Prostate gland (tissue), 2 donors: Measurements from ENCODE around the gene AGPAT1. TPM values are rescaled to one million over a fixed set of nuclear protein-coding genes. Genes with fewer than 3 reads are reported as not detected.
"Not testable (repeated sequence)": the region's sequence is repeated elsewhere in the genome, so short reads cannot be mapped to it uniquely, and the experiment has no call there.

Source experiments
- DNase-seq: peaks from one replicate; pipeline ENCODE4 v3.0.0-alpha.2; 2019; ENCODE audit warnings: low spot score
- H3K27ac ChIP-seq, 2 donors: fragments of 200-600 bp; sonication (generic); 2 replicates each; pipeline ENCODE4 v1.5.1; 2017 to 2019
- H3K27me3 ChIP-seq: fragments of 200-600 bp; sonication (generic); replicated peaks from 2 replicates; pipeline ENCODE4 v1.5.1; 2019; ENCODE audit not compliant: insufficient read depth
- H3K36me3 ChIP-seq, 2 donors: fragments of 200-600 bp; sonication (generic); 1 replicate in 1 of 2; 2 replicates in 1 of 2; pipeline versions ENCODE4 v1.5.1 to v1.8.1; 2017 to 2019
- H3K4me1 ChIP-seq: fragments of 200-600 bp; sonication (generic); replicated peaks from 2 replicates; pipeline ENCODE4 v1.5.1; 2019
- H3K4me3 ChIP-seq, 2 donors: fragments of 200-600 bp; sonication (generic); 2 replicates each; pipeline ENCODE4 v1.5.1; 2017 to 2019
- H3K9me3 ChIP-seq: fragments of 200-600 bp; sonication (generic); 2 replicates; pipeline ENCODE4 v1.5.1; 2017
- POLR2A ChIP-seq: fragments of 450-650 bp; IDR thresholded peaks from one replicate; pipeline ENCODE4 v1.6.1; 2016; ENCODE audit warnings: antibody characterized with exemption, mild to moderate bottlenecking
- POLR2AphosphoS5 ChIP-seq: sonication (generic); formaldehyde crosslinking; IDR thresholded peaks from one replicate; pipeline ENCODE4 v1.6.1; 2017; ENCODE audit warnings: antibody characterized with exemption
- WGBS: methylation state at CpG from one replicate; pipeline ENCODE4 v1.1.5; 2018; 5-methylcytosine and 5-hydroxymethylcytosine counted together
- intact Hi-C: fragments of 100-400 bp; cut with DNase I; formaldehyde crosslinking; loops from one replicate; pipeline ENCODE4 v1.14.2; 2022
- total RNA-seq, 2 donors: library from RNA; depleted of rRNA; stranded (reverse); fragments of >200 nt; gene quantifications; one replicate each; pipeline ENCODE4 v1.1.0, GENCODE V29; 2016
- TF ChIP-seq, protein P1 (sequence below), 4 experiments: fragments of 200-600 bp in 2 of 4; fragments of 450-650 bp in 2 of 4; sonication (generic) in 2 of 4; IDR thresholded peaks; 1 replicate in 3 of 4; 2 replicates in 1 of 4; pipeline ENCODE4 v1.5.1; 2016 to 2019; ENCODE audit warnings: antibody characterized with exemption in 4 of 4, mild to moderate bottlenecking in 2 of 4, moderate library complexity in 2 of 4

AGPAT1 gene
- total RNA-seq, 2 donors from 2014 or later, result 52.6 to 113 TPM

DNA sequence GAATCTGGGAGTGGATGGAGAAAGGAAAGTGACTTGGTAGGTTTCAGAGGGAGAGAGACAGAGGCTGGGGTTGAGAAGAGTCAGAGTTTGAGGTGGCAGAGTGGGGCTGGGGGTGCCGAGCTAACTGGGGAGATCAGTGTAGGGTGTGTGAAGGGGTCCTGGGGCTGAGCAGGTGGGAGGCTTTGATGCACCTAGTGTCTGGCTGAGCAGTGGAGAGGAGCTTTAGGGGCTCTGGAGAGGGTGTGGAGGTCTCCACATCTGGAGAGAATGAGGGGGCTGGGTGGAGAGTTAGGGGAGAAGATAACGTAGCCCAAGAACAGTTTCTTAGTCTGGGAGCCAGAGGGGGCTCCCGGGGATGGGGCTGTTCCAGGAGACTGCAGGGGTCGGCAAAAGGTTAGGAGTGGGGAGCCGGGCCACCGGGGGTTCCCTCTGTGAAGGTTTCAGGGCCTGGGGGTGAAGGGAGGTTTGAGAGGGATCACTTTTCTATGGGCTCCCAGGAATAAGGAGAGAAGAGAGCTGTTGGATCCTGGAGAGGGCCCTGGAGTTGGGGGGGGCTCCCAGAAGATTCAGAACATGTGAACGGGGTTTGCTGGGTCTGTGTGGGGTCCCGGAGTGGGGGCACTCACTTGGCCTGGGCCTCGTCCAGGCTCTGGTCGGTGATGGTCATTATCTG, 13.3 kb upstream of the AGPAT1 start:
- Histone ChIP-seq H3K9me3 (no peaks in the 10 kb centered on the region), H3K27me3 (no peaks in the 10 kb centered on the region), H3K36me3 (no peaks in the 10 kb centered on the region), H3K27ac (peak overlapping the region; percentile 91 to 98), H3K4me1 (no peaks in the 10 kb centered on the region), H3K4me3 (peak overlapping the region; percentile 74 to 79)
- intact Hi-C loops, result no loop called here
- TF ChIP-seq, protein P1, sequence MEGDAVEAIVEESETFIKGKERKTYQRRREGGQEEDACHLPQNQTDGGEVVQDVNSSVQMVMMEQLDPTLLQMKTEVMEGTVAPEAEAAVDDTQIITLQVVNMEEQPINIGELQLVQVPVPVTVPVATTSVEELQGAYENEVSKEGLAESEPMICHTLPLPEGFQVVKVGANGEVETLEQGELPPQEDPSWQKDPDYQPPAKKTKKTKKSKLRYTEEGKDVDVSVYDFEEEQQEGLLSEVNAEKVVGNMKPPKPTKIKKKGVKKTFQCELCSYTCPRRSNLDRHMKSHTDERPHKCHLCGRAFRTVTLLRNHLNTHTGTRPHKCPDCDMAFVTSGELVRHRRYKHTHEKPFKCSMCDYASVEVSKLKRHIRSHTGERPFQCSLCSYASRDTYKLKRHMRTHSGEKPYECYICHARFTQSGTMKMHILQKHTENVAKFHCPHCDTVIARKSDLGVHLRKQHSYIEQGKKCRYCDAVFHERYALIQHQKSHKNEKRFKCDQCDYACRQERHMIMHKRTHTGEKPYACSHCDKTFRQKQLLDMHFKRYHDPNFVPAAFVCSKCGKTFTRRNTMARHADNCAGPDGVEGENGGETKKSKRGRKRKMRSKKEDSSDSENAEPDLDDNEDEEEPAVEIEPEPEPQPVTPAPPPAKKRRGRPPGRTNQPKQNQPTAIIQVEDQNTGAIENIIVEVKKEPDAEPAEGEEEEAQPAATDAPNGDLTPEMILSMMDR (IDR thresholded peaks at IDR 0.05), result no peak
- TF ChIP-seq POLR2A (no peak), POLR2AphosphoS5 (no peak)
- 1% methylated on average over 10 of the region's 10 CpGs for WGBS
- DNase-seq, result no peak

DNA sequence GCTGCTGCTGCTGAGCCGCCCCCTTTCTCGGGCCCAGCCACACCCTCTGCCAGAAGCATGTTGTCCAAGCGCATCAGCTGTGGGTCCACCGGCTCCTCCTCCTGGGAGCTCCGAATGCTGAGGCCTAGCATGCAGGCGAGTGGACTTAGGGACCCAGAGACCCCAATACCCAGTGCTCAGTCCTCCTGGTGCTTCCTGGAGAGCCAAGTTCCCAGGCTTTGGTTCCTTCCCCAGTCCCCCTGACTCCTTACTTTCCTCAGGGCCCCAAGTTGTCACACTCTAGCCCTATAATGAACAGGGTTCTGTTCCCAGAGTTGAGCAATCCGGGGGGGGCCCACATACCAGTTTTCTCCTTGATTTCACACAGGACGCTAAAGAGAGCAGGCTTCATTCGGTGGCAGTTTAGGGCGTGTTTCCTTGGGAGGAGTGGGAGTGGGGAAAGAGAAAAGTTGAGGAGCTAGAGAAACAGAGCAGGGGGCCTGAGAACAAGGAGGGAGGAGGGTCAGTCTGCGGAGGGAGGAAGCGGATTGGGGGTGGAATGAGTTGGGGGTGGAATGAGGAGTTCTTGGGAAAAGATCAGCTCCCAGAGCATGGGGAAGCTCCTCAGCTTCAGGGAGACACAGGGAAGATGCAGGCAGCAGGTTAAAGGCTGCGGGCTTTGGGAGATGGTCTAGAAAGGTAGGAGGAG, 12.6 kb upstream of the AGPAT1 start:
- 9% methylated on average over 13 of the region's 13 CpGs for WGBS
- no peaks in the 10 kb centered on the region for H3K4me1 ChIP-seq
- no peak for DNase-seq

DNA sequence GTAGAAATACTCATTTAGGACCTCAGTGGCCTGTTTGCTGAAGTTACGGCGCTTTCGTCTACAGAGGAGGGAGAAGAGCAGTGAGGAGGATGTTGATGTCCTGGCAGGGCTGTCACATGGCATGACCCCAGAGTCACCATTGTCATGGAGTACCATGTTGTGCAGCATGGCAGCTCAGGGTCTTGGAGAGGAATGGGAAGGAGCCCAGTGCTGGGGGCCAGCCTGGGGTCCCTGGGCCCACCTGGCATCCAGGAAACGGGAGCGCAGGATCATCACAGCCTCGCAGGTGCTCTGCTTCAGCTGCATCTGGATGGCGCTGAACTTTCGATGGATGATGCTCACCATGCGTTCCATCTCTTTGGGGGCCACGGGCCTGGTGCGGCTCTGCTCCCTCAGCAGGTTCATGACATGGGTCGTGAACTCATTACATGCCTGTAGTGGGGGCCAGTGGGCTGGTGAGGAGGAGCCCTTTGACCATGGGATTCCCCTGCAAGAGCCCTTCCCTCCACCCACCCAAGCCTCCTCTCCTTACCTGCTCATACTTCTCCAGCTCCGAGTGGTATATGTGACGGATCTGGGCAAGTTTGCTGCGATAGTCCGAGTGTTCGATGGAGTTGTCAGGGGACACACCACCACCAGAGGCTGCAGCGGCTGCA, 12.0 kb upstream of the AGPAT1 start:
- H3K9me3 ChIP-seq, DNase-seq, intact Hi-C loops, H3K4me1 ChIP-seq, H3K27me3 ChIP-seq, H3K36me3 ChIP-seq: not testable (repeated sequence)
- Histone ChIP-seq H3K27ac (peak overlapping the region; percentile 91 to 98), H3K4me3 (peak overlapping the region in 1 of 2 donors; percentile 79)
- 56% methylated on average over 18 of the region's 18 CpGs for WGBS

More for the DNA sequence above, 12.6 kb upstream of the AGPAT1 start:
- Histone ChIP-seq H3K27ac (peak overlapping the region; percentile 91 to 98), H3K4me3 (peak overlapping the region; percentile 74 to 79), H3K27me3 (no peaks in the 10 kb centered on the region), H3K36me3 (no peaks in the 10 kb centered on the region), H3K9me3 (no peaks in the 10 kb centered on the region)
- intact Hi-C loops, result no loop called here
- TF ChIP-seq POLR2AphosphoS5, result no peak
- TF ChIP-seq, protein P1 (IDR thresholded peaks at IDR 0.05), result no peak
- TF ChIP-seq POLR2A, result no peak

DNA sequence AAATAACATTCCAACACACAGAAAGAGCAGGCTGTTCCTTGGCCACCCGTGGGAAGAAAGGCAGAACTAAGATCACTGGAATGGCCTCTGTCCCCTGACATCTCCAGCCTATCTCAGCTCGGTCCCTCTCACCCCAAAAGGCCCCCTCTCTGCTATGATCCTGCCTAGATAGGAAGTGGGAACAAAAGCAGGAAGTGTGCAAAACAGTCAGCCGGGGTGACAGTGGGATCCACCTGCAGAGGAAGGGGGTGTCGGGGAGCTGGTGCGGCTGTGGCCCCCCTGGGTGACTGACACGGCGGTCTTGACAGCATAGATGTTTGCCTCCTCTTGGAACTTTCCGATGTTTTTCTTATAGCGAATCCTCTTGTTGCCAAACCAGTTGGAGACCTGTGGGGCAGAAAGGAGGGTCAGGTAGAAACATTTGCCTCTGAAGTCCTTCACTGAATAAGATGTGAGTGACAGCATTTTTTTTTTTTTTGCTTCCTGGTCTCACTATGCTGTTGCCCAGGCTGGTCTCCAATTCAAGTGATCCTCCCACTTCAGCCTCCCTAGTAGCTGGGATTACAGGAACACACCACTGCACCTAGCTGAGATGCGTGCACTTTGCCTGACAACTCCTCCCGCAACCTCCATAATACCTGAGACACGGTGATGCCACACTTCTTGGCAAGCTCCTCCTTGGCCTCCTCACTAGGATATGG, 11.3 kb upstream of the AGPAT1 start:
- DNase-seq, result no peak
- H3K4me3 ChIP-seq, result no peak overlapping the region
- H3K27ac ChIP-seq, result peak overlapping the region; percentile 48 to 98
- H3K36me3 ChIP-seq, result peaks cover 0 to 5% of the 10 kb centered on the region in 2 donors
- H3K4me1 ChIP-seq, result no peaks in the 10 kb centered on the region
- no peaks in the 10 kb centered on the region for H3K27me3 ChIP-seq
- no peaks in the 10 kb centered on the region for H3K9me3 ChIP-seq
- no peak for TF ChIP-seq POLR2AphosphoS5
- TF ChIP-seq, protein P1 (IDR thresholded peaks at IDR 0.05), result no peak
- no peak for TF ChIP-seq POLR2A
- intact Hi-C loops, result no loop called here
- 65% methylated on average over 12 of the region's 12 CpGs for WGBS

DNA sequence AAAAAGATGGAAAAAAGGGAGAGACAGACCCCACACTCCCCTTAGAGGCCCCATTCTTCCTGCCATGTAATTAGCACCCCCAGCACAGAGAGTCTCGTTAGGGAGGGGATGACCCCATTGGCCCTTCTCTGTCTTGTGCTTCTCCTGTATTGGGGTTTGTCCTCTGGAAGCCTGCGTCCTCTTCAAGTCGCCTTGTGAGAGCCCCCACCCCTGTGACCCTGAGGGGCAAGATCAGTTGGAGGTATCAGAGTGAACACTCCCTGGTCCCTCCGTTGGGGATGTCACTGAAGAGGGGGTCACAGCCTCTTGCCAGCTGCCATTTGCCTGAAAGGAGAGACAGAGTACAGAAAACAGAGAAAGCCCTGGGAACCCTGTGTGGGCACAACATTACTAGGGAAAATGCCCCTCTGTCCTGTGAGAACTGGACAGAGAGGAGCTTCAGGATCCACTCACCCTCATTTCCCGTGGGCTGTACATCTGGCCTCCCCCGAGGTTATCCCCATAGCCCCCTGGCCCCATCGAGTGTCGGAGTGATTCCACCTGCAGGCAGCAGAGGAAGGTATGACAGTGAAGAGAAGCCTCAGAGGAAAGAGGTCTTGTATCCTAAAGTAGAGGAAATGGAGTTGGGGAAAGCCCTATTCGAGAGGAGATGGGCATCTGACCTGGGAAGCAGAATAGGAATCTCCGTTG, 10.4 kb upstream of the AGPAT1 start:
- WGBS, result 61% methylated on average over 10 of the region's 10 CpGs
- H3K36me3 ChIP-seq, DNase-seq, H3K4me3 ChIP-seq, H3K9me3 ChIP-seq, H3K4me1 ChIP-seq, intact Hi-C loops, H3K27me3 ChIP-seq: not testable (repeated sequence)
- peak overlapping the region; percentile 48 to 98 for H3K27ac ChIP-seq
